GM19452 (cell line): Measurements from ENCODE around the gene LAT.
"Not testable (repeated sequence)": the region's sequence is repeated elsewhere in the genome, so short reads cannot be mapped to it uniquely, and the experiment has no call there.

ENCODE experiments used
- ATAC-seq: cut with Tn5 transposase; IDR thresholded peaks from one replicate; pipeline ENCODE4 v1.9.1; 2021; ENCODE audit not compliant: unreplicated experiment

LAT gene

GRCh38 chr16:28977703-28978662 lies 6.9 kb upstream of the LAT start:
- ATAC-seq, result no peak

DNA sequence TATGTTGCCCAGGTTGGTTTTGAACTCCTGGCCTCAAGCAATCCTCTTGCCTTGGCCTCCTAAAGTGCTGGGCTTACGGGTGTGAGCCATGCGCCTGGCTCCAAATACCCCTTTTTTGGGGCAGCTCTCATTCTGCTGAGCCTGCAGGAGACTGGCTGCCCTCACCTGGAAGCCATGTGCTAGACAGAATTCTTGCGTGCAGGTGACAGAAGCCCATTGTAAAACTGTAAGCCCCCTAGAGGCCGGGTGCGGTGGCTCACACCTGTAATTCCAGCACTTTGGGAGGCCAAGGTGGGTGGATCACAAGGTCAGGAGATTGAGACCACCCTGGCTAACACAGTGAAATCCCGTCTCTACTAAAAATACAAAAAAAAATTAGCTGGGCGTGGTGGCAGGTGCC lies 4.5 kb upstream of the LAT start:
- not testable (repeated sequence) for ATAC-seq

DNA sequence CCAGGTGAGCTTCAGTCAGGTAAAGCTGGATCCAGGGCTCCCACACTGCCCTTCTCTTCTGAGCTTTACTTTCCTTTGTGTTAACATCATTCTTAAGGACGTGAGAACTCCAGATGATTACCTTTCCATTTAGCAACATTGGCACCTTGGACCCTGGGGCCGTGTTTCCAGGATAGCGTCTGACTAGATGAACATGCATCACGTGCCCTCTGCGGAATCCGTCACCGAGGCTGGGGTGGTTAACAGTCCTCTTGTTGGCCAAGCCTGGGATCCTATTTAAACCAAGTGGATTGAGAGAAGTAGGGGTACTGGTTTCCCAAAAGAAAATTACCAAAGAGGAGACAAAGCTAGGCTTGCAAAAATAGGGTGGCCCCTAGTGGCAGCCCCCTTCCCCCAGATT lies 3.9 kb upstream of the LAT start:
- ATAC-seq, result no peak

DNA sequence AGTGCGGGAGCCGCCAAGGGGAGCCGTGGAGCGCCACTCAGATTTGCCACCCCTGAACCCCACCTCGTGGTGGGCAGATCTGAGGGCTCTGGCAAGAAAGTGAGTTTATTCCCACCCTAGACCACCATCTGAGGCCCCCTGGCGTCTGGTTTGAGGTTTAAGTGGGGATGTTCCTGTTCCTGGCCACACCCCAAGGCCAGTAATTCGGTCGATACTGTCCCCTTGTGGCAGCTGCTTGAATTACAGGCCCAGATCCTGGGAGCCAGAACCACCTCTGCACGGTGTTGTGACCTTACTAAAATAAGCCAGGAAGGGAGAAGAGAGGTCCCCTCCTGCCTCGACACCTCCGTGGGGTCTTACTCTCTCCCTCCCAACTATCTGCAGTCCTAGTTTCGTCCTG lies 3.3 kb upstream of the LAT start:
- ATAC-seq, result no peak

DNA sequence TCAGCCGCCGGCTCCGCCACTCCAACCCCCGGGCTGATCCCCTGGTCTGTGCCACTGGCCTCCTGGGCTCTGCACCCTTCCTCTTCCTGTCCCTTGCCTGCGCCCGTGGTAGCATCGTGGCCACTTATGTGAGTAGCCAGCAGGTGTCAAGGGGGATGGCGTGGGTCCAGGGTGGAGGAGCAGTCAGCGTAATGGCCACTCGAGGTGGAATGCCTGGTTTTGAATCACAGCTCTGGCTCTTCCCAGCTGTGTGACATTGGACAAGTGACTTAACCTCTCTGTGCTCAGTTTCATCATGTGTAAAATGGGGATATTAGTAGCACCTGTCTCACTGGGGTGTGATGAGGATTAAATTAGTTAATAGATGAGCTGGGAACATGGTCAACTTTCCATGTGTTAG lies 2.4 kb upstream of the LAT start:
- ATAC-seq, result no peak

DNA sequence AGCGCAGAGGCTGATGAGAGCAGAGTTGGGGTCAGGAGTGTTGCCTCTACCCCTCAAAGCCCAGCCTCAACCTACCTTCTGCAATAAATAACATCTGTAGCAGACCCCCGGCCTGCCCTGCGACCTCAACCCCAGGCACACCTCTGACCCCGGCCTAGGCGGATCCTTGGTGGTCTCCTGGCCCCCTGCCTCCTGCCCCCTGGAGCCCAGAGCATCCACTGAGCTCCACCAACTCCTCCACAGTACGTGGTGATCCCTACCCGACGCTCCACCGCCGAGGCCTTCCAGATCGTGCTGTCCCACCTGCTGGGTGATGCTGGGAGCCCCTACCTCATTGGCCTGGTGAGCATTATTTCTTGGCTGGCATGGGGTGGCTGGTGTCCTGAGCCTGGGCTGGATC lies 1.9 kb upstream of the LAT start:
- ATAC-seq, result no peak

DNA sequence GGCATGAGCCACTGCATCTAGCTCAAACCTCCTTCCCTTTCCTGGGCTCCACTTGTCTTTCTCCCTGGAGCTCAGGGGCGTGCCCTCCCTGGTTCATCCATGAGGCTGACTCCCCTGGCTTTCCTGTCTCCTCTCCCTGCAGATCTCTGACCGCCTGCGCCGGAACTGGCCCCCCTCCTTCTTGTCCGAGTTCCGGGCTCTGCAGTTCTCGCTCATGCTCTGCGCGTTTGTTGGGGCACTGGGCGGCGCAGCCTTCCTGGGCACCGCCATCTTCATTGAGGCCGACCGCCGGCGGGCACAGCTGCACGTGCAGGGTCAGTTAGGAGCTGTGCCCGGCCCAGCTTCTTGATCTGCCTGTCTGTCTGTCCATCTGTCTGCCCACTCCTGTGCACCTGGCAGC lies 1.2 kb upstream of the LAT start:
- no peak for ATAC-seq

DNA sequence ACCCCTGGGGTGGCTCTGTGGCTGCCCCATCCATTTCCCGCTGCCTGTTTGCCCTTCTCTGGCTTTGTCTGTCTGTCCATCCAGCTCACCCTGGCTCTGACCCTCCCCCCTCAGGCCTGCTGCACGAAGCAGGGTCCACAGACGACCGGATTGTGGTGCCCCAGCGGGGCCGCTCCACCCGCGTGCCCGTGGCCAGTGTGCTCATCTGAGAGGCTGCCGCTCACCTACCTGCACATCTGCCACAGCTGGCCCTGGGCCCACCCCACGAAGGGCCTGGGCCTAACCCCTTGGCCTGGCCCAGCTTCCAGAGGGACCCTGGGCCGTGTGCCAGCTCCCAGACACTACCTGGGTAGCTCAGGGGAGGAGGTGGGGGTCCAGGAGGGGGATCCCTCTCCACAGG lies 761 bp upstream of the LAT start:
- ATAC-seq, result no peak

DNA sequence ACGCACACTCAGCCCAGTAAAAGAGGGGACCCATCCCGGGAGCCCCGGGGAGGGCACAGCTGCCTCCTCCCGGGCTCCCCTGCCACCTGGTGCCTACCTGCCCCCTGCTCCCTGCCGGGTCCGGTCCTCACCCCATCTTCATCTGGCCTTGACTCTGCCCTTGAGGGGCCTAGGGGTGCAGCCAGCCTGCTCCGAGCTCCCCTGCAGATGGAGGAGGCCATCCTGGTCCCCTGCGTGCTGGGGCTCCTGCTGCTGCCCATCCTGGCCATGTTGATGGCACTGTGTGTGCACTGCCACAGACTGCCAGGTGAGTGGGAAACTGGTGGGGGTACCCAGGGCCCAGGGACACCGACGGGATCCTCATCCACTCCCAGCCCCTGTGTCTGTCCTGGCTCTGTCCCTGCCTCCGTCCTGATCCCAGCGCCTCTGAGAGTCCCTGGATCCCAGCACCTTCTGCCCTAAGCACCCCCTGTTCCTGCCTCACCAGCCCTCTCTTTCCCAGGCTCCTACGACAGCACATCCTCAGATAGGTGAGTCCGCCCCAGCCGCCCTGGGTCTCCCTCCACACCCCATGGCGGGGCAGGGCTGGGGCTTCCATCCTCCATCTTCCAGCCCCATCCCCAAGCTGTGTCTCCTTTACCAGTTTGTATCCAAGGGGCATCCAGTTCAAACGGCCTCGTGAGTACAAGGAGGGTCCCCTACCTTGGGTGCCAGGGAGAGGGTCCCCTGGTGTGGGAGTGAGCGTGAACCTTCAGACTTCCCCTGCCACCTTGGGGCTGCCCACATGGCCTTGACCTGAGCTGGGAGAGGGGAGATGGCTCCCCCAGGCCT lies 574 bp downstream of the LAT start:
- ATAC-seq, result no peak

DNA sequence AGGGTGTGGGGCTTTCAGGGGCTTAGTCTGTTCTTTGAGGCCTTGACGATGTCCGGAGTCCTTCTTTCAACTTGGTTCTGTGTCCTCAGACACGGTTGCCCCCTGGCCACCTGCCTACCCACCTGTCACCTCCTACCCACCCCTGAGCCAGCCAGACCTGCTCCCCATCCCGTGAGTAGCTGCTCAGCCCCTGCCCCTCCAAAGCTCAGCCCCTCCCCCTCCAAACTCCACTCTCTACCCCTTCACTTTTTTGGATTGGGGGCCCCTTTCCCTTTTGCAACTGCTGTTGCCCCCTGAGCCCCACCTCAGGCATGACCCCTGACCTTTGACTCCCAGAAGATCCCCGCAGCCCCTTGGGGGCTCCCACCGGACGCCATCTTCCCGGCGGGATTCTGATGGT lies 1.2 kb downstream of the LAT start:
- ATAC-seq, result no peak

GRCh38 chr16:28986492-28986891 lies 1.6 kb downstream of the LAT start:
- ATAC-seq, result no peak

DNA sequence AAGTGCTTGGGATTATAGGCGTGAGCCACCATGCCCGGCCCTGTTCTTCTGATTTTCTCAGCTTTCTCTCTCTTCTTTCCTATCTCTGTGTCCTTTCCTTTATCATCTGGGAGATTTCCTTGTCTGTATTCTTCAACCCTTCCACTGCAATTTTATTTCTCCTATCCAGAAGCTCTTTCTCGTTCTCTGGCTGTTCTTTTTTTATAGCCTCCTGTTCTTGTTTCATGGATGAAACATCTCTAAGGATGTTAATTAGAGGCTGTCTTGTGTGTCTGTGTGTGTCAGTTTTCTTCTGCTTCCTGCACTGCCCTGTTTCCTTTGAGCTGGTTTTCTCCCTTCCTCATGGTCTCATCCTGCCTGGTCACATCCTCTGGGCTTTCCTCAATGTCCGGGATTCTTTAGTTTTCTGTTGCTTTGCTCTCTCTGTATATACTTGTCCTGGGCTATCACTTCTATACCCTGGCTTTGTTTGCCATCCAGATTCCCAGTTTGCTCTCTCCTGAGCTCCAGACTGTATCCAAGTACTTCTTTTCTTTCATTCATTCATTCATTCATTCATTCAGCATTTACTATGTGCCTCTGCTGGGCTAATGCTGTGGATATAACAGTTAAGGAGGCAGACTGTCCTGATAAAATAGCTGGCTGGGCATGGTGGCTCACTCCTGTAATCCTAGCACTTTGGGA lies 2.5 kb downstream of the LAT start:
- no peak for ATAC-seq

DNA sequence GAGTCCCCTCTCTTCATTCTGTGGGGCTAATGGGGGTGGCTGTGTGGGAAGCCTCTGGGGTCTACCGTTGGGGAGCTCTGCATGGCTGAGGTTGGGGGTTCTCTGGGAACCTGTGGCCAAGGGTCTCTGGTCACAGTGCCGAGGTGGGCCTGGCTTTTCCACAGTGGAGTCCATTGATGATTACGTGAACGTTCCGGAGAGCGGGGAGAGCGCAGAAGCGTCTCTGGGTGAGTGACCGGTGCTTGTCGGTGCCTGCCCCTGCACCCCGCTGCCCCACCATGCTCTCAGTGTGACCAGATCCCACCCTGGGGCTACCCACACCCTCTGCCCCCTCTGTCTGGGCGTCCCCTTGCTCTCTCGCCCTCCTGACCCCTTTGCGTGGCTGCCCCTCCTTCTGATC lies 4.5 kb downstream of the LAT start:
- no peak for ATAC-seq

DNA sequence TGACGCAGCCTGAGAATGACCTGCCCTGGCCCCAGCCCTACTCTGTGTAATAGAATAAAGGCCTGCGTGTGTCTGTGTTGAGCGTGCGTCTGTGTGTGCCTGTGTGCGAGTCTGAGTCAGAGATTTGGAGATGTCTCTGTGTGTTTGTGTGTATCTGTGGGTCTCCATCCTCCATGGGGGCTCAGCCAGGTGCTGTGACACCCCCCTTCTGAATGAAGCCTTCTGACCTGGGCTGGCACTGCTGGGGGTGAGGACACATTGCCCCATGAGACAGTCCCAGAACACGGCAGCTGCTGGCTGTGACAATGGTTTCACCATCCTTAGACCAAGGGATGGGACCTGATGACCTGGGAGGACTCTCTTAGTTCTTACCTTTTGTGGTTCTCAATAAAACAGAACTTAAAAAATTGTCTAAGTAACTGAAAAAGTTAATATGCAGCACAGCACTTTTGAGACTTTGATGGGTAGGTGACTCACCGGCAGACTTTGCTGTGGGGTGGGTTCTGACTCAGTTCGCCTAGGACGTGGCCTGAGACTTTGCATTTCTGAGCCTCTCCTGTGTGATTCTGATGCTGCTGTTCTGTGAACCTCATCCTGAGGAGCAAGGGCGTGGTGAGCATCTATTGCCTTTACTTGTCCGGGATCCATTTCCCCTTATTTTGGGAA lies 5.7 kb downstream of the LAT start:
- no peak for ATAC-seq

- no peak for ATAC-seq
These were observed 6.8 kb downstream of the LAT start for GRCh38 chr16:28991687-28992086.

DNA sequence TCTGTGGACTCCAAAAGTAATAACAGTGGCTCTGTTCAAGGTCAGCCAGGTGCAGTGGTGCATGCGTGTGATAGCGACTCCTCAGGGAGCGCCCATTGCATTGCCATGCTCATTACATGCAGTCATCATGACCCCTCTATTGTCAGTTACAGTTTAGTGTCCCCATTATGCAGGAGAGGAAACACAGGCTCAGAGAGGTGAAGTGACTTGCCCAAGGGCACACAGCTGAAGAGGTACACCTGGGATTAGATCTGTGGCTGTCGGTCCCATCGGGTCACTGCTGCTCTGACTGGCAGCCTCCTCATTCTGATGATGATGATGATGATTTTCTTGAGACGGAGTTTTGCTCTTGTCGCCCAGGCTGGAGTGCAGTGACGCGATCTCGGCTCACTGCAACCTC lies 7.6 kb downstream of the LAT start:
- ATAC-seq, result no peak

GRCh38 chr16:28998837-28999236 lies 14.0 kb downstream of the LAT start:
- ATAC-seq, result no peak

DNA sequence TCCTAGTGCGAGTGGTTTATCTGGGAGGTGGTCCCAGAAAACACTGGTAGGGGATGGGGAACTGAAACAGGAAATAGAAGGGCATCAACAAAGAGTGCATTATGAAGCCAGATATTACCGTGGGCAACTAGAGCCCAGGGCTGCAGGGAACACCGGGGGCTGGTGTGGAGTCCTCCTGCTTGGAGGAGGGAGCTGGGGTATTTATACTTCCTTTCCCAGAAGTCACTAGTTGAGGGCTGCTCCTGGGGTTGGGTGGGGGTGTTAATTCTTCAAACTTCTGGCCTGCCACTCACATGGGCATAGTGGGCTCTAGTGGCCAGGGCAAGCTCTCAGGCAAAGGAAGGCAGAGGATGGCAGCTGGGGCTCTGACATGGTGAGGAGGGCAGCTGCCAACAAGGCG lies 14.7 kb downstream of the LAT start:
- ATAC-seq, result no peak

GRCh38 chr16:29000019-29000418 lies 15.2 kb downstream of the LAT start:
- ATAC-seq, result no peak

DNA sequence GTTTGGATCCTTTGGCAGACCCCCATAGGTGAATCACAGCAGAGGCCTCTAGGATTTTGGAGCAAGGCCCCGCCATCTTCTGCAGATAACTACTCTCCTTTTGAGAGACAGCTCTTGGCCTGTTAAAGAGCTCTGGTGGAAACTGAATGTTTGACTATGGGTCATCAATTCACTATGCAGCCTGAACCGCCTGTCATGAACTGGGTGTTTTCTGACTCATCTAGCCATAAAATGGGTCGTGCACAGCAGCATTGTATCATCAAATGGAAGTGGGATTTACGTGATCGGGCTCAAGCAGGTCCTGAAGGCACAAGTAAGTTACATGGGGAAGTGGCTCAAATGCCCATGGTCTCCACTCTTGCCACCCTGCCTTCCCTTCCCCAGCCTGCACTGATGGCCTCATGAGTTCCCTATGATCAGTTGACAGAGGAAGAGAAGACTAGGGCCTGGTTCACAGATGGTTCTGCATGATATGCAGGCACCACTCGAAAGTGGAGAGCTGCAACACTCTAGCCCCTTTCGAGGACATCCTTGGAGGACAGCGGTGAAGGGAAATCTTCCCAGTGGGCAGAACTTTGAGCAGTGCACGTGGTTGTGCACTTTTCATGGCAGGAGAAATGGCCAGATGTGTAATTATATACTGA lies 19.8 kb downstream of the LAT start:
- ATAC-seq, result not testable (repeated sequence)
